Activated CD8-positive, alpha-beta memory T cell treated with anti-CD3 and anti-CD28 coated beads for 36 hours (primary cell): Measurements from ENCODE around the gene LRRC8E. TPM values are rescaled to one million over a fixed set of nuclear protein-coding genes. Genes with fewer than 3 reads are reported as not detected.
"Not testable (repeated sequence)": the region's sequence is repeated elsewhere in the genome, so short reads cannot be mapped to it uniquely, and the experiment has no call there.

Experiments used
- CTCF ChIA-PET: fragments of 350-600 bp; sonication (Branson Sonifier 250); formaldehyde crosslinking; loops from one replicate; lab custom pipeline; 2021; ENCODE audit warnings: antibody characterized with exemption; lab: Charles Lee
- POLR2A ChIA-PET: fragments of 350-600 bp; sonication (Branson Sonifier 250); formaldehyde crosslinking; loops from one replicate; lab custom pipeline; 2021; ENCODE audit warnings: antibody characterized with exemption; lab: Charles Lee
- total RNA-seq, 2 experiments: library from RNA; stranded (reverse); gene quantifications; one replicate each; pipeline ENCODE4 v1.2.3, GENCODE V29; 2021

LRRC8E gene
- total RNA-seq, 2 experiments from 2014 or later = not detected

- CTCF ChIA-PET = no interaction called here
- POLR2A ChIA-PET = interaction anchor here (1.1 kb wide), 1 partner anchor 12 kb away, joined by 4 read pairs; no protein-coding TSS in a partner anchor
Observed at GRCh38 chr19:7874076-7874896, 14.0 kb upstream of the LRRC8E start, which contains the start of gene PRR36. Gene PRR36, minus strand, starts transcription at chr19:7874390. Its CDS starts 701 bp downstream, at chr19:7873689.

GRCh38 chr19:7874897-7875273, 13.4 kb upstream of the LRRC8E start:
- ChIA-PET POLR2A (interaction anchor here (1.1 kb wide), 1 partner anchor 13 kb away, joined by 4 read pairs; no protein-coding TSS in a partner anchor), CTCF (no interaction called here)

GRCh38 chr19:7877249-7877836, 11.0 kb upstream of the LRRC8E start:
- CTCF ChIA-PET = no interaction called here
- POLR2A ChIA-PET = no interaction called here

GRCh38 chr19:7879111-7879807, 9.1 kb upstream of the LRRC8E start:
- CTCF ChIA-PET = interaction anchor here (0.6 to 1.2 kb wide), 2 partner anchors 10 to 327 kb away, joined by 3 read pairs; no protein-coding TSS in a partner anchor
- POLR2A ChIA-PET = interaction anchor here (0.5 kb wide), 1 partner anchor 28 kb away, joined by 3 read pairs; no protein-coding TSS in a partner anchor

GRCh38 chr19:7879836-7880235, 8.5 kb upstream of the LRRC8E start:
- CTCF ChIA-PET = interaction anchor here (0.6 kb wide), 1 partner anchor 327 kb away, joined by 3 read pairs; no protein-coding TSS in a partner anchor

GRCh38 chr19:7881910-7882309, 6.4 kb upstream of the LRRC8E start:
- ChIA-PET POLR2A (no interaction called here), CTCF (no interaction called here)

More at GRCh38 chr19:7879836-7880235, 8.5 kb upstream of the LRRC8E start:
- POLR2A ChIA-PET = no interaction called here

GRCh38 chr19:7883105-7883504, 5.2 kb upstream of the LRRC8E start:
- POLR2A ChIA-PET = no interaction called here

GRCh38 chr19:7883796-7884570, 4.3 kb upstream of the LRRC8E start:
- CTCF ChIA-PET = no interaction called here
- POLR2A ChIA-PET = no interaction called here

More at GRCh38 chr19:7883105-7883504, 5.2 kb upstream of the LRRC8E start:
- CTCF ChIA-PET = no interaction called here

GRCh38 chr19:7885818-7886217, 2.5 kb upstream of the LRRC8E start:
- POLR2A ChIA-PET = no interaction called here
- CTCF ChIA-PET = interaction anchor here (0.7 kb wide), 1 partner anchor 317 kb away, joined by 3 read pairs; no protein-coding TSS in a partner anchor

GRCh38 chr19:7887408-7888144, 734 bp upstream of the LRRC8E start:
- ChIA-PET POLR2A (no interaction called here), CTCF (interaction anchor here (0.7 to 0.9 kb wide), 2 partner anchors 18 to 29 kb away, joined by 3 read pairs; no protein-coding TSS in a partner anchor)

GRCh38 chr19:7888826-7889217, 512 bp downstream of the LRRC8E start:
- CTCF ChIA-PET = no interaction called here
- POLR2A ChIA-PET = no interaction called here

- POLR2A ChIA-PET, CTCF ChIA-PET: not testable (repeated sequence)
Observed at GRCh38 chr19:7893362-7894101, 5.2 kb downstream of the LRRC8E start.

GRCh38 chr19:7894612-7895309, 6.5 kb downstream of the LRRC8E start:
- ChIA-PET CTCF (no interaction called here), POLR2A (no interaction called here)

- ChIA-PET CTCF (no interaction called here), POLR2A (no interaction called here)
Observed at GRCh38 chr19:7895565-7895964, 7.3 kb downstream of the LRRC8E start.

GRCh38 chr19:7897292-7897691, 9.0 kb downstream of the LRRC8E start:
- POLR2A ChIA-PET = interaction anchor here (0.6 kb wide), 1 partner anchor 66 kb away, joined by 5 read pairs; no protein-coding TSS in a partner anchor
- CTCF ChIA-PET = no interaction called here

GRCh38 chr19:7898967-7899366, 10.7 kb downstream of the LRRC8E start:
- CTCF ChIA-PET = interaction anchor here (0.9 kb wide), 1 partner anchor 99 kb away, joined by 4 read pairs; no protein-coding TSS in a partner anchor
- POLR2A ChIA-PET = no interaction called here
